K562 (cell line): ENCODE measurements around the gene PTH1R. TPM values are rescaled to one million over a fixed set of nuclear protein-coding genes. Genes with fewer than 3 reads are reported as not detected.
A peak's percentile ranks its signal among the peaks of the same experiment; 100 is the strongest.

Source experiments
- ATAC-seq: fragments of 200-7000 bp; cut with Tn5 transposase; 3 replicates; pipeline ENCODE4 v1.9.1; 2020; ENCODE audit warnings: moderate library complexity
- BruUV-seq: library from RNA; stranded (reverse); fragments of 400-500 nt; replicated peaks from 2 replicates; lab custom pipeline; 2021; lab: Mats Ljungman, UMichigan
- CTCF ChIA-PET: fragments of 300-600 bp; formaldehyde crosslinking; extraction: SDS; loops from one replicate; lab custom pipeline; 2021; ENCODE audit warnings: low intra/inter-chr PET ratio; lab: Yijun Ruan, JAX
- POLR2A ChIA-PET: fragments of 300-600, 350-650 bp; sonication (Branson Sonifier 250); formaldehyde crosslinking; extraction: SDS; loops from one replicate; lab custom pipeline; 2021; ENCODE audit warnings: antibody characterized with exemption, inconsistent platforms; lab: Yijun Ruan, JAX
- DNase-seq, 4 experiments: peaks; one replicate each; pipeline versions ENCODE4 v3.0.0 to v3.0.0-alpha.2; 2011 to 2018; ENCODE audit warnings: low spot score in 3 of 4, mixed read lengths in 3 of 4; ENCODE audit errors: extremely low read depth in 1 of 4
- FAIRE-seq: peaks from 2 replicates; lab custom pipeline; 2011; peaks lifted over from hg19 to GRCh38; lab: Jason Lieb, UNC
- H2AFZ ChIP-seq: 2 replicates; pipeline ENCODE4 v1.6.0; 2011; ENCODE audit warnings: low read depth, low read length, control low read depth, inconsistent platforms
- H3K27ac ChIP-seq: fragments of 200-600 bp; 3 replicates; pipeline ENCODE4 v1.8.0; 2011; ENCODE audit warnings: low read depth, mild to moderate bottlenecking, control low read depth, inconsistent platforms, low read length, moderate library complexity, mixed read lengths; ENCODE audit errors: extremely low read depth
- H3K27me3 ChIP-seq, 2 experiments: fragments of 300-600 bp in 1 of 2; 2 replicates in 1 of 2; 3 replicates in 1 of 2; pipeline versions ENCODE4 v1.6.0 to v1.8.0; 2011; ENCODE audit warnings: inconsistent platforms in 2 of 2, low read length in 2 of 2, mild to moderate bottlenecking in 1 of 2, mixed read lengths in 1 of 2, moderate library complexity in 1 of 2; ENCODE audit not compliant: control insufficient read depth in 2 of 2, insufficient read depth in 2 of 2
- H3K36me3 ChIP-seq: fragments of 300-600 bp; 3 replicates; pipeline ENCODE4 v1.8.0; 2011; ENCODE audit warnings: mild to moderate bottlenecking, low read length, inconsistent platforms; ENCODE audit not compliant: control insufficient read depth, insufficient read depth
- H3K4me1 ChIP-seq, 2 experiments: fragments of 200-600 bp in 1 of 2; replicated peaks in 1 of 2; 2 replicates in 1 of 2; 3 replicates in 1 of 2; pipeline versions ENCODE4 v1.5.1 to v1.8.0; 2011; ENCODE audit warnings: inconsistent platforms in 2 of 2, low read length in 2 of 2, mild to moderate bottlenecking in 1 of 2, mixed read lengths in 1 of 2, moderate library complexity in 1 of 2; ENCODE audit not compliant: control insufficient read depth in 2 of 2, insufficient read depth in 2 of 2
- H3K4me2 ChIP-seq: 2 replicates; pipeline ENCODE4 v1.6.1; 2011; ENCODE audit warnings: low read length, control low read depth, inconsistent platforms, mixed read lengths; ENCODE audit not compliant: insufficient read depth
- H3K4me3 ChIP-seq: fragments of 200-600 bp; sonication (generic), shearing (Covaris generic); 2 replicates; pipeline ENCODE4 v1.5.1; 2016; ENCODE audit warnings: control low read depth, inconsistent platforms
- H3K79me2 ChIP-seq: fragments of 200-600 bp; 3 replicates; pipeline ENCODE4 v1.8.0; 2011; ENCODE audit warnings: low read length, inconsistent platforms; ENCODE audit not compliant: control insufficient read depth, insufficient read depth
- H3K9ac ChIP-seq, 2 experiments: 2 replicates each; pipeline versions ENCODE4 v1.6.0 to v1.6.1; 2011; ENCODE audit warnings: low read depth in 2 of 2, low read length in 2 of 2, control low read depth in 1 of 2, inconsistent platforms in 1 of 2, mild to moderate bottlenecking in 1 of 2, mixed read lengths in 1 of 2; ENCODE audit not compliant: insufficient read depth in 1 of 2
- H3K9me1 ChIP-seq: one replicate; pipeline ENCODE4 v1.6.0; 2011; ENCODE audit warnings: inconsistent platforms, mild to moderate bottlenecking, low read length, moderate library complexity; ENCODE audit not compliant: control insufficient read depth, insufficient read depth
- H3K9me3 ChIP-seq: replicated peaks from 2 replicates; pipeline ENCODE4 v1.5.1; 2011; ENCODE audit warnings: low read depth, low read length, inconsistent platforms; ENCODE audit not compliant: control insufficient read depth, insufficient read depth
- H4K20me1 ChIP-seq: replicated peaks from 2 replicates; pipeline ENCODE4 v1.6.1; 2011; ENCODE audit warnings: low read length, inconsistent platforms, mixed read lengths; ENCODE audit not compliant: control insufficient read depth, insufficient read depth
- CREB5 ChIP-seq: fragments of 250-450 bp; sonication (Bioruptor Pico); IDR thresholded peaks from 2 replicates; pipeline ENCODE4 v1.5.0; 2020; ENCODE audit warnings: mild to moderate bottlenecking
- ELF1 ChIP-seq: fragments of 200-800 bp; sonication (Bioruptor generic); IDR thresholded peaks from 2 replicates; pipeline ENCODE4 v1.6.1; 2016; ENCODE audit warnings: missing genetic modification characterization, missing compliant biosample characterization
- HDAC3 ChIP-seq: fragments of 450-650 bp; IDR thresholded peaks from 2 replicates; pipeline ENCODE4 v1.6.1; 2018; ENCODE audit warnings: borderline replicate concordance, mild to moderate bottlenecking, moderate library complexity; ENCODE audit not compliant: partially characterized antibody
- IRF9 ChIP-seq: fragments of 450-650 bp; IDR thresholded peaks from 2 replicates; pipeline ENCODE4 v1.6.1; 2016; ENCODE audit warnings: missing biosample characterization, missing genetic modification characterization
- NFATC3 ChIP-seq: fragments of 450-650 bp; IDR thresholded peaks from 2 replicates; pipeline ENCODE4 v1.6.1; 2017; ENCODE audit warnings: mild to moderate bottlenecking
- RAD51 ChIP-seq: fragments of 450-650 bp; IDR thresholded peaks from 2 replicates; pipeline ENCODE4 v1.7.1; 2016; ENCODE audit warnings: low read depth, mild to moderate bottlenecking, borderline replicate concordance
- RCOR1 ChIP-seq, 2 experiments: IDR thresholded peaks; 2 replicates each; pipeline ENCODE4 v1.6.1; 2012; ENCODE audit warnings: low read depth in 2 of 2, low read length in 2 of 2, borderline replicate concordance in 1 of 2, improper control_type of control experiment in 1 of 2
- SMARCB1 ChIP-seq: IDR thresholded peaks from 2 replicates; pipeline ENCODE4 v1.6.1; 2011; ENCODE audit warnings: improper control_type of control experiment, low read depth; ENCODE audit not compliant: insufficient read length
- SPI1 ChIP-seq: IDR thresholded peaks from 2 replicates; pipeline ENCODE4 v1.6.1; 2011; ENCODE audit warnings: low read depth, low read length, control low read depth, borderline replicate concordance
- ZNF212 ChIP-seq: fragments of 450-650 bp; formaldehyde crosslinking; IDR thresholded peaks from 2 replicates; pipeline ENCODE4 v1.4.0; 2020; ENCODE audit warnings: mild to moderate bottlenecking
- ZNF785 ChIP-seq: fragments of 250-450 bp; sonication (Bioruptor Pico); IDR thresholded peaks from 2 replicates; pipeline ENCODE4 v1.4.0; 2020; ENCODE audit warnings: mild to moderate bottlenecking
- WGBS: fragments of 100-300 bp; shearing (Covaris generic); methylation state at CpG from one replicate; pipeline ENCODE4 v1.1.6; 2016; ENCODE audit warnings: low coverage, mixed read lengths; ENCODE audit not compliant: insufficient coverage; ENCODE audit errors: missing lambda C conversion rate; 5-methylcytosine and 5-hydroxymethylcytosine counted together
- in situ Hi-C: fragments of 300-500 bp; cut with MboI; formaldehyde crosslinking; loops from 4 replicates; pipeline ENCODE4 v1.15.0; 2018; ENCODE audit warnings: inconsistent platforms, mixed read lengths
- intact Hi-C: fragments of 100-400 bp; cut with micrococcal nuclease; formaldehyde crosslinking; loops from 2 replicates; pipeline ENCODE4 v1.14.2; 2022
- polyA plus RNA-seq, 8 experiments: library from polyadenylated mRNA; depleted of rRNA in 4 of 8; stranded (reverse) in 5 of 8; unstranded in 3 of 8; fragments of >200 nt; fragmentation: Nextera tagmentation in 2 of 8; fragmentation: Illumina TruSeq in 1 of 8; extraction: Ambion mirVana in 2 of 8; extraction: Trizol in 1 of 8; gene quantifications; 2 replicates each; pipeline versions ENCODE4 v1.2.1 to v1.2.3, GENCODE V29; 2011 to 2014; ENCODE audit warnings: inconsistent platforms in 1 of 8, missing spikeins in 1 of 8
- total RNA-seq, 7 experiments: library from RNA; depleted of rRNA in 6 of 7; stranded (reverse); fragments of >200 nt in 6 of 7; fragmentation: Illumina TruSeq in 2 of 7; extraction: Trizol in 2 of 7; gene quantifications; 2 replicates each; pipeline versions ENCODE4 v1.2.1 to v1.2.3, GENCODE V29; 2011 to 2021; ENCODE audit warnings: low replicate concordance in 1 of 7
- TF ChIP-seq, protein P1 (sequence below): sonication (generic); formaldehyde crosslinking; IDR thresholded peaks from 2 replicates; pipeline ENCODE4 v1.8.0; 2023; ENCODE audit warnings: mild to moderate bottlenecking, missing genetic modification reagents

Gene PTH1R
- total and polyA plus RNA-seq, 9 of the 15 experiments (the other 6 are each of a cell fraction or from before 2014, with no cell fraction given), result not detected

- H4K20me1 ChIP-seq, result peaks cover 18% of the 10 kb centered on the region
- H3K9ac ChIP-seq, result no peak overlapping the region
- no peak overlapping the region for H3K4me2 ChIP-seq
- no TSS peak for BruUV-seq
- DNase-seq (no peak), FAIRE-seq (peak; percentile 46), ATAC-seq (no peak)
- in situ Hi-C loops, result no loop called here
- POLR2A ChIA-PET, result interaction anchor here (0.5 to 0.6 kb wide), 3 partner anchors 68 to 109 kb away, joined by 3 to 4 read pairs (median 3); no protein-coding TSS in a partner anchor
- no peak overlapping the region for H3K4me3 ChIP-seq
- peaks cover 46 to 79% of the 10 kb centered on the region in 2 experiments for H3K27me3 ChIP-seq
- H3K9me1 ChIP-seq, result no peaks in the 10 kb centered on the region
- intact Hi-C loops, result no loop called here
- no peaks in the 10 kb centered on the region for H3K9me3 ChIP-seq
- H2AFZ ChIP-seq, result no peak overlapping the region
- CTCF ChIA-PET, result no interaction called here
- 3% methylated on average over 7 of the region's 7 CpGs for WGBS
- no peak for TF ChIP-seq RCOR1 (IDR thresholded peaks at IDR 0.05; ENCODE audit: borderline replicate concordance in 1 of 2, low read depth in 2 of 2, low read length in 2 of 2)
- TF ChIP-seq NFATC3, result no peak
- no peak for TF ChIP-seq RAD51
- TF ChIP-seq ZNF212 (CRISPR knock-in tag), result no peak
- TF ChIP-seq SPI1, result no peak
- TF ChIP-seq, protein P1, sequence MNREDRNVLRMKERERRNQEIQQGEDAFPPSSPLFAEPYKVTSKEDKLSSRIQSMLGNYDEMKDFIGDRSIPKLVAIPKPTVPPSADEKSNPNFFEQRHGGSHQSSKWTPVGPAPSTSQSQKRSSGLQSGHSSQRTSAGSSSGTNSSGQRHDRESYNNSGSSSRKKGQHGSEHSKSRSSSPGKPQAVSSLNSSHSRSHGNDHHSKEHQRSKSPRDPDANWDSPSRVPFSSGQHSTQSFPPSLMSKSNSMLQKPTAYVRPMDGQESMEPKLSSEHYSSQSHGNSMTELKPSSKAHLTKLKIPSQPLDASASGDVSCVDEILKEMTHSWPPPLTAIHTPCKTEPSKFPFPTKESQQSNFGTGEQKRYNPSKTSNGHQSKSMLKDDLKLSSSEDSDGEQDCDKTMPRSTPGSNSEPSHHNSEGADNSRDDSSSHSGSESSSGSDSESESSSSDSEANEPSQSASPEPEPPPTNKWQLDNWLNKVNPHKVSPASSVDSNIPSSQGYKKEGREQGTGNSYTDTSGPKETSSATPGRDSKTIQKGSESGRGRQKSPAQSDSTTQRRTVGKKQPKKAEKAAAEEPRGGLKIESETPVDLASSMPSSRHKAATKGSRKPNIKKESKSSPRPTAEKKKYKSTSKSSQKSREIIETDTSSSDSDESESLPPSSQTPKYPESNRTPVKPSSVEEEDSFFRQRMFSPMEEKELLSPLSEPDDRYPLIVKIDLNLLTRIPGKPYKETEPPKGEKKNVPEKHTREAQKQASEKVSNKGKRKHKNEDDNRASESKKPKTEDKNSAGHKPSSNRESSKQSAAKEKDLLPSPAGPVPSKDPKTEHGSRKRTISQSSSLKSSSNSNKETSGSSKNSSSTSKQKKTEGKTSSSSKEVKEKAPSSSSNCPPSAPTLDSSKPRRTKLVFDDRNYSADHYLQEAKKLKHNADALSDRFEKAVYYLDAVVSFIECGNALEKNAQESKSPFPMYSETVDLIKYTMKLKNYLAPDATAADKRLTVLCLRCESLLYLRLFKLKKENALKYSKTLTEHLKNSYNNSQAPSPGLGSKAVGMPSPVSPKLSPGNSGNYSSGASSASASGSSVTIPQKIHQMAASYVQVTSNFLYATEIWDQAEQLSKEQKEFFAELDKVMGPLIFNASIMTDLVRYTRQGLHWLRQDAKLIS (CRISPR knock-in tag), result no peak
- TF ChIP-seq CREB5, result no peak
- TF ChIP-seq SMARCB1, result no peak
- TF ChIP-seq ELF1 (tag), result no peak
- TF ChIP-seq HDAC3, result no peak
- no peak for TF ChIP-seq IRF9 (tag)
- no peak for TF ChIP-seq ZNF785 (CRISPR knock-in tag)
- H3K4me1 ChIP-seq, result peaks cover 0 to 33% of the 10 kb centered on the region in 2 experiments; a peak in 3 of 5 replicates
- H3K27ac ChIP-seq, result no peak overlapping the region
- no peaks in the 10 kb centered on the region for H3K36me3 ChIP-seq
- H3K79me2 ChIP-seq, result no peaks in the 10 kb centered on the region
Observed at GRCh38 chr3:46884929-46885328, 7.4 kb downstream of the PTH1R start.
